ENCODE data around the gene OR6B1. TPM values are rescaled to one million over a fixed set of nuclear protein-coding genes. Genes with fewer than 3 reads are reported as not detected.

The OR6B1 gene
- total RNA-seq, 1 experiment from 2014 or later: not detected

- no peak overlapping the region for H3K4me3 Mint-ChIP-seq
- peaks cover 29% of the 10 kb centered on the region for H3K9me3 Mint-ChIP-seq
- no peak for DNase-seq (ENCODE audit: low spot score)
Observed at GRCh38 chr7:143992670-143993069, 7.5 kb upstream of the OR6B1 start.

More at GRCh38 chr7:143992670-143993069, 7.5 kb upstream of the OR6B1 start:
- Mint-ChIP-seq H3K27ac (no peak overlapping the region), H3K27me3 (ENCODE audit: low read depth) (no peaks in the 10 kb centered on the region; the same call in 1 of the 2 replicates), H3K4me1 (no peaks in the 10 kb centered on the region), H3K36me3 (peaks cover 16% of the 10 kb centered on the region)
- ChIA-PET CTCF (no interaction called here), POLR2A (no interaction called here)
- ATAC-seq: no peak
- TF ChIP-seq E2F5 (CRISPR knock-in tag; IDR thresholded peaks at IDR 0.05): no peak
- no peak for TF ChIP-seq ZNF219 (CRISPR knock-in tag; IDR thresholded peaks at IDR 0.05; ENCODE audit: borderline replicate concordance)
- no peak for TF ChIP-seq FOXK1 (CRISPR knock-in tag; IDR thresholded peaks at IDR 0.05)
- TF ChIP-seq PRDM15 (CRISPR knock-in tag; IDR thresholded peaks at IDR 0.05): no peak
- TF ChIP-seq IRF1 (CRISPR knock-in tag; IDR thresholded peaks at IDR 0.05): no peak
- no peak for TF ChIP-seq PREB (CRISPR knock-in tag; IDR thresholded peaks at IDR 0.05; ENCODE audit: borderline replicate concordance)
- no peak for TF ChIP-seq NR3C1 (CRISPR knock-in tag; conservative IDR thresholded peaks at IDR 0.05; ENCODE audit: low read depth)
- TF ChIP-seq NFATC4 (CRISPR knock-in tag; IDR thresholded peaks at IDR 0.05): no peak
- TF ChIP-seq ATF3 (CRISPR knock-in tag; conservative IDR thresholded peaks at IDR 0.05): no peak
- TF ChIP-seq GTF2I (CRISPR knock-in tag; conservative IDR thresholded peaks at IDR 0.05): no peak
- TF ChIP-seq ETV6 (CRISPR knock-in tag; IDR thresholded peaks at IDR 0.05): no peak
- TF ChIP-seq NR1H2 (CRISPR knock-in tag; IDR thresholded peaks at IDR 0.05): no peak
- TF ChIP-seq ZNF396 (CRISPR knock-in tag; IDR thresholded peaks at IDR 0.05; ENCODE audit: borderline replicate concordance): no peak
- no peak for TF ChIP-seq E2F1 (CRISPR knock-in tag; IDR thresholded peaks at IDR 0.05)

All from WTC11 (cell line).